AG04450 (cell line): ENCODE measurements around the gene ART3. TPM values are rescaled to one million over a fixed set of nuclear protein-coding genes. Genes with fewer than 3 reads are reported as not detected.

Experiments
- CTCF ChIA-PET: fragments of 300-600, 350-600 bp; formaldehyde crosslinking; extraction: SDS; loops from one replicate; lab custom pipeline; 2022; ENCODE audit warnings: antibody characterized with exemption, inconsistent platforms; lab: Charles Lee
- POLR2A ChIA-PET: fragments of 350-600 bp; formaldehyde crosslinking; extraction: SDS; loops from one replicate; lab custom pipeline; 2021; ENCODE audit warnings: antibody characterized with exemption, inconsistent platforms; lab: Yijun Ruan, JAX
- DNase-seq: peaks from one replicate; pipeline ENCODE4 v3.0.0-alpha.2; 2011; ENCODE audit warnings: low read depth, low spot score
- H3K27ac ChIP-seq: one replicate; pipeline ENCODE4 v1.5.1; 2012; ENCODE audit warnings: low read depth, low read length, control low read depth
- H3K27me3 ChIP-seq: one replicate; pipeline ENCODE4 v1.6.0; 2012; ENCODE audit warnings: low read length; ENCODE audit not compliant: control insufficient read depth, insufficient read depth
- H3K4me3 ChIP-seq: 2 replicates; pipeline ENCODE4 v1.5.1; 2011; ENCODE audit warnings: mild to moderate bottlenecking, low read depth, low read length, control low read depth
- H3K9me3 ChIP-seq: 2 replicates; pipeline ENCODE4 v1.5.1; 2012; ENCODE audit warnings: low read length; ENCODE audit not compliant: control insufficient read depth, insufficient read depth
- polyA plus RNA-seq: library from polyadenylated mRNA; depleted of rRNA; stranded (reverse); fragments of >200 nt; gene quantifications from 2 replicates; pipeline ENCODE4 v1.2.3, GENCODE V29; 2011
- TF ChIP-seq, protein P1 (sequence below): IDR thresholded peaks from 2 replicates; pipeline ENCODE4 v1.5.1; 2011; ENCODE audit warnings: low read depth, low read length, control low read depth, inconsistent platforms

The ART3 gene
- polyA plus RNA-seq, 1 experiment: 0.20 TPM

DNA sequence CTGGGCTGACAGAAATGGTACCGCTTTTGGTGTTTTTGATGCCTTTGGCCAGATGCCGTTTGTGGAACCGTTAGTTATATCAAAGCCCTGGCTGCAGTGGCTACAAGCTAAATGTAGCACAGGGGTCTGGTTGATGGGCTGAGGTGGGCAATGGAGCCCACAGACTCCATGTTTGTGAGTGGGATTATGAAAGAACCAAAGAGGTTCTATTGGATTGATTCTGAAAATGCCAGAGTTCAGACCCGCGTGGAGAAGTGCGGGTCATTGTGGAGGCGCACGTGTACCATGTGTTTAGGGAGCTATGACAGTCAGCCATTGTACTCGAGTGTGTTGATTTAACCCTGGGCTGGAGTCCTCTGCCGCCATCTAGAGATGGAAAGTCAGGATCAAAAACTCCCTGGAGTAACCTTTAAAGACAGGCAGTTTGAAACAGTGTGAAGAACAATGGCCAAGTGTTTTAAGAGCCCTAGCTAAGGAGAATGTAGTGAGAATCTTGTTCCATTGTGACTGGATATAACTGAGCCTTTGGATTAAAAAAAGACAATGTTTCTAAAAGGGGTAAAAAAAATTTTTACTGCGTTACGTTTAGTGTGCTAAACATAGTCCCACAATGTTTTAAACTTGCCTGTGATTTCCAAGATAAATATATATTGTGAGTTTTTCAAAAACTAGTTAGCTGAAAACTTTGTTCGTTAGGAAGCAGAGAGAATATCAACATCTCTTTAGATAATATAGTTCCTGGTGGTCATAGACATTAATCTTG, 12.7 kb downstream of the ART3 start:
- H3K27me3 ChIP-seq: peaks cover 14% of the 10 kb centered on the region
- CTCF ChIA-PET: interaction anchor here (0.6 to 4.0 kb wide), 28 partner anchors 9 to 673 kb away, joined by 3 to 64 read pairs (median 4); partner anchors contain the start of genes ART3 and SDAD1
- no peak overlapping the region for H3K27ac ChIP-seq
- TF ChIP-seq, protein P1, sequence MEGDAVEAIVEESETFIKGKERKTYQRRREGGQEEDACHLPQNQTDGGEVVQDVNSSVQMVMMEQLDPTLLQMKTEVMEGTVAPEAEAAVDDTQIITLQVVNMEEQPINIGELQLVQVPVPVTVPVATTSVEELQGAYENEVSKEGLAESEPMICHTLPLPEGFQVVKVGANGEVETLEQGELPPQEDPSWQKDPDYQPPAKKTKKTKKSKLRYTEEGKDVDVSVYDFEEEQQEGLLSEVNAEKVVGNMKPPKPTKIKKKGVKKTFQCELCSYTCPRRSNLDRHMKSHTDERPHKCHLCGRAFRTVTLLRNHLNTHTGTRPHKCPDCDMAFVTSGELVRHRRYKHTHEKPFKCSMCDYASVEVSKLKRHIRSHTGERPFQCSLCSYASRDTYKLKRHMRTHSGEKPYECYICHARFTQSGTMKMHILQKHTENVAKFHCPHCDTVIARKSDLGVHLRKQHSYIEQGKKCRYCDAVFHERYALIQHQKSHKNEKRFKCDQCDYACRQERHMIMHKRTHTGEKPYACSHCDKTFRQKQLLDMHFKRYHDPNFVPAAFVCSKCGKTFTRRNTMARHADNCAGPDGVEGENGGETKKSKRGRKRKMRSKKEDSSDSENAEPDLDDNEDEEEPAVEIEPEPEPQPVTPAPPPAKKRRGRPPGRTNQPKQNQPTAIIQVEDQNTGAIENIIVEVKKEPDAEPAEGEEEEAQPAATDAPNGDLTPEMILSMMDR: peak; percentile 77
- DNase-seq: peak; percentile 7
- POLR2A ChIA-PET: interaction anchor here (0.6 kb wide), 1 partner anchor 192 kb away, joined by 4 read pairs; no protein-coding TSS in a partner anchor
- H3K4me3 ChIP-seq: no peak overlapping the region
- H3K9me3 ChIP-seq: no peaks in the 10 kb centered on the region

DNA sequence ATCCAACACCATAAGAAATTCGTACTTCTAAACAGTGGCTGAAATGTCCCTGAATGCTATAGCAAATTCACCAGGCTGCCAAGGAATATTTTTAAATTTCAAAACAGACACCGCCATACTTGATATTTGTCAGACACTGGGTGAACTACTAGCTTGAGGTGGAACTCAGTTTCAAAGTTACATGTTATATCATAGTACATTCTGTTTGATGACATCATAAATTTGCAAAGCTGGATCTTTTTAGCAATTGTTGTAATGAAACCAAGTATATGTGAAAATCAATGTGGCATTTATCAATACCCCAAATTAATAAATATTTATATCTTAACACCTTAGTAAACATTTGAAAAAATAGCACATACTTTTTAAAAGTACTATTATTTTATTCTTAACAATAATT, 14.2 kb downstream of the ART3 start:
- DNase-seq: no peak
- Histone ChIP-seq H3K4me3 (no peak overlapping the region), H3K27ac (no peak overlapping the region), H3K27me3 (peaks cover 10% of the 10 kb centered on the region), H3K9me3 (no peaks in the 10 kb centered on the region)
- TF ChIP-seq, protein P1: no peak
- ChIA-PET CTCF (interaction anchor here (3.3 to 4.0 kb wide), 2 partner anchors 10 to 92 kb away, joined by 27 to 64 read pairs; no protein-coding TSS in a partner anchor), POLR2A (no interaction called here)

GRCh38 chr4:76090241-76090691, 15.8 kb downstream of the ART3 start:
- no peak overlapping the region for H3K4me3 ChIP-seq
- CTCF ChIA-PET: interaction anchor here (0.9 to 1.7 kb wide), 2 partner anchors 23 to 94 kb away, joined by 4 to 8 read pairs; no protein-coding TSS in a partner anchor
- H3K27ac ChIP-seq: no peak overlapping the region
- DNase-seq: peak; percentile 47
- peaks cover 7% of the 10 kb centered on the region for H3K27me3 ChIP-seq
- no peaks in the 10 kb centered on the region for H3K9me3 ChIP-seq
- TF ChIP-seq, protein P1: no peak
- POLR2A ChIA-PET: no interaction called here

DNA sequence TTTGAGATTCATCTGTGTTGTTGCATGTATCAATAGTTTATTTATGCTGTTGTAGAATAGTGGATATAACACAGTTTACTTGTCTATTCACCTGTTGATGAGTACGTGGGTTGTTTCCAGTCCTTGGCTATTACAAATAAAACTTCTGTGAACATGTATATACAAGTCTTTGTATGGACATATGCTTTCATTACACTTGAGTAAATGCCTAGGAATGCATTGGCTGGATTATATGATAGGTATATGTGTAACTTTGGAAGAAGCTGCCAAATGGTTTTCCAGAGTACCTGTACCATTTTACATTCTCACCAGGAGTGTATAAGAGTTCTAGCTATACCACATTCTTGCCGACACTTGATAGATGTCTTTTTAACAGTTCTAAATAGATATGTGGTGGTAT, 16.5 kb downstream of the ART3 start:
- CTCF ChIA-PET: interaction anchor here (1.7 kb wide), 1 partner anchor 24 kb away, joined by 8 read pairs; no protein-coding TSS in a partner anchor
- H3K4me3 ChIP-seq: no peak overlapping the region
- peaks cover 5% of the 10 kb centered on the region for H3K27me3 ChIP-seq
- POLR2A ChIA-PET: no interaction called here
- TF ChIP-seq, protein P1: no peak
- no peak overlapping the region for H3K27ac ChIP-seq
- H3K9me3 ChIP-seq: no peaks in the 10 kb centered on the region
- DNase-seq: no peak

GRCh38 chr4:76095568-76095967, 21.1 kb downstream of the ART3 start:
- ChIA-PET CTCF (no interaction called here), POLR2A (no interaction called here)
- DNase-seq: no peak

More at GRCh38 chr4:76095568-76095967, 21.1 kb downstream of the ART3 start:
- TF ChIP-seq, protein P1: no peak
- Histone ChIP-seq H3K4me3 (no peak overlapping the region), H3K27ac (no peak overlapping the region), H3K9me3 (no peaks in the 10 kb centered on the region), H3K27me3 (peaks cover 7% of the 10 kb centered on the region)
